GM13976 (cell line): ENCODE measurements around the gene RPLP1.

Source experiments
- DNase-seq: peaks from one replicate; pipeline ENCODE4 v3.0.0; 2012; ENCODE audit warnings: low spot score
- CTCF ChIP-seq: IDR thresholded peaks from 2 replicates; pipeline ENCODE4 v1.5.1; 2012; ENCODE audit warnings: borderline replicate concordance, mild to moderate bottlenecking; ENCODE audit not compliant: insufficient read depth; ENCODE audit errors: extremely low read depth, missing control alignments, control extremely low read depth
- in situ Hi-C: fragments of 300-500 bp; cut with MboI; formaldehyde crosslinking; loops from one replicate; pipeline ENCODE4 v1.12.0; 2022; ENCODE audit warnings: low sequenced_read_pairs, mixed read lengths, inconsistent platforms; ENCODE audit not compliant: unreplicated experiment

The RPLP1 gene

GRCh38 chr15:69465253-69465652 lies 12.6 kb downstream of the RPLP1 start:
- in situ Hi-C loops: no loop called here
- DNase-seq: no peak
- no peak for TF ChIP-seq CTCF

GRCh38 chr15:69466733-69467132 lies 14.1 kb downstream of the RPLP1 start:
- in situ Hi-C loops: no loop called here
- no peak for TF ChIP-seq CTCF

GRCh38 chr15:69467636-69468035 lies 15.0 kb downstream of the RPLP1 start:
- in situ Hi-C loops: no loop called here
- DNase-seq: no peak
- TF ChIP-seq CTCF: no peak

More at GRCh38 chr15:69466733-69467132, 14.1 kb downstream of the RPLP1 start:
- no peak for DNase-seq

- peak; percentile 56 for DNase-seq
- in situ Hi-C loops: no loop called here
- no peak for TF ChIP-seq CTCF
Observed at GRCh38 chr15:69468241-69469121, 15.9 kb downstream of the RPLP1 start.

- in situ Hi-C loops: no loop called here
- TF ChIP-seq CTCF: no peak
- DNase-seq: no peak
Observed at GRCh38 chr15:69469467-69470201, 17.0 kb downstream of the RPLP1 start.

GRCh38 chr15:69472046-69472445 lies 19.4 kb downstream of the RPLP1 start:
- in situ Hi-C loops: no loop called here
- DNase-seq: no peak
- TF ChIP-seq CTCF: no peak
